HEK293 (cell line): ENCODE measurements around the gene BCL2.

ENCODE experiments used
- CTCF ChIA-PET: fragments of 350-600 bp; formaldehyde crosslinking; extraction: SDS; loops from one replicate; lab custom pipeline; 2021; ENCODE audit warnings: antibody characterized with exemption; lab: Yijun Ruan, JAX
- POLR2A ChIA-PET: fragments of 300-600 bp; formaldehyde crosslinking; extraction: SDS; loops from one replicate; lab custom pipeline; 2020; ENCODE audit warnings: antibody characterized with exemption, inconsistent platforms; lab: Yijun Ruan, JAX
- H3K27ac ChIP-seq: fragments of 200-500 bp; sonication (Bioruptor generic); 2 replicates; pipeline ENCODE4 v1.5.1; 2014; ENCODE audit warnings: low read depth, low read length, control low read depth, inconsistent platforms; ENCODE audit errors: extremely low read depth
- H3K36me3 ChIP-seq, 2 experiments: fragments of 200-500 bp in 1 of 2; sonication (Bioruptor generic) in 1 of 2; 1 replicate in 1 of 2; 2 replicates in 1 of 2; pipeline ENCODE4 v1.5.1; 2014 to 2017; ENCODE audit warnings: inconsistent platforms in 2 of 2, low read length in 2 of 2; ENCODE audit not compliant: control insufficient read depth in 2 of 2, insufficient read depth in 1 of 2
- H3K4me1 ChIP-seq: fragments of 200-500 bp; sonication (Bioruptor generic); 2 replicates; pipeline ENCODE4 v1.5.1; 2014; ENCODE audit warnings: mild to moderate bottlenecking, low read length, inconsistent platforms; ENCODE audit not compliant: control insufficient read depth, insufficient read depth
- H3K4me3 ChIP-seq: 2 replicates; pipeline ENCODE4 v1.5.1; 2011; ENCODE audit warnings: low read depth, mild to moderate bottlenecking, control low read depth, low read length, moderate library complexity
- H3K9me3 ChIP-seq: fragments of 200-500 bp; sonication (Bioruptor generic); 2 replicates; pipeline ENCODE4 v1.5.1; 2014; ENCODE audit warnings: low read depth, low read length, inconsistent platforms; ENCODE audit not compliant: control insufficient read depth, insufficient read depth
- GLI2 ChIP-seq: fragments of 450-650 bp; formaldehyde crosslinking; IDR thresholded peaks from 2 replicates; pipeline ENCODE4; 2017; ENCODE audit warnings: missing biosample characterization, missing genetic modification characterization, low read depth, borderline replicate concordance
- HOXD13 ChIP-seq: sonication (generic); formaldehyde crosslinking; IDR thresholded peaks from 2 replicates; pipeline ENCODE4 v1.8.0; 2022; ENCODE audit warnings: missing genetic modification reagents, borderline replicate concordance
- KLF10 ChIP-seq: fragments of 450-650 bp; IDR thresholded peaks from 2 replicates; pipeline ENCODE4 v1.5.1; 2018; ENCODE audit warnings: missing biosample characterization, mild to moderate bottlenecking, missing genetic modification characterization
- KLF16 ChIP-seq: fragments of 450-650 bp; formaldehyde crosslinking; IDR thresholded peaks from 2 replicates; pipeline ENCODE4 v1.5.1; 2017; ENCODE audit warnings: missing biosample characterization, missing genetic modification characterization
- ZBTB20 ChIP-seq: fragments of 450-650 bp; formaldehyde crosslinking; IDR thresholded peaks from 2 replicates; pipeline ENCODE4 v1.5.1; 2016; ENCODE audit warnings: missing biosample characterization, missing genetic modification characterization
- ZFP3 ChIP-seq: fragments of 450-650 bp; formaldehyde crosslinking; IDR thresholded peaks from 2 replicates; pipeline ENCODE4 v1.5.1; 2016; ENCODE audit warnings: low read depth, missing biosample characterization, missing genetic modification characterization
- ZNF24 ChIP-seq: fragments of 450-650 bp; formaldehyde crosslinking; IDR thresholded peaks from 2 replicates; pipeline ENCODE4 v1.5.1; 2016; ENCODE audit warnings: missing biosample characterization, missing genetic modification characterization
- ZNF37A ChIP-seq: fragments of 450-650 bp; IDR thresholded peaks from 2 replicates; pipeline ENCODE4 v1.5.1; 2018; ENCODE audit warnings: missing biosample characterization, missing genetic modification characterization
- ZNF394 ChIP-seq: fragments of 450-650 bp; formaldehyde crosslinking; IDR thresholded peaks from 2 replicates; pipeline ENCODE4 v1.5.1; 2016; ENCODE audit warnings: missing biosample characterization, missing genetic modification characterization, mild to moderate bottlenecking, moderate library complexity, borderline replicate concordance
- ZNF529 ChIP-seq: fragments of 450-650 bp; formaldehyde crosslinking; IDR thresholded peaks from 2 replicates; pipeline ENCODE4 v1.5.1; 2017; ENCODE audit warnings: missing genetic modification characterization, missing biosample characterization; ENCODE audit not compliant: insufficient replicate concordance
- ZNF747 ChIP-seq: fragments of 450-650 bp; formaldehyde crosslinking; IDR thresholded peaks from 2 replicates; pipeline ENCODE4 v1.5.1; 2016; ENCODE audit warnings: missing biosample characterization, missing genetic modification characterization
- ZNF76 ChIP-seq: fragments of 450-650 bp; formaldehyde crosslinking; IDR thresholded peaks from 2 replicates; pipeline ENCODE4; 2016; ENCODE audit warnings: low read depth, missing biosample characterization, missing genetic modification characterization, borderline replicate concordance
- ZNF843 ChIP-seq: fragments of 450-650 bp; formaldehyde crosslinking; IDR thresholded peaks from 2 replicates; pipeline ENCODE4 v1.5.1; 2016; ENCODE audit warnings: missing biosample characterization, missing genetic modification characterization
- ZSCAN30 ChIP-seq: fragments of 450-650 bp; IDR thresholded peaks from 2 replicates; pipeline ENCODE4 v1.5.1; 2018; ENCODE audit warnings: missing biosample characterization, mild to moderate bottlenecking, missing genetic modification characterization, moderate library complexity
- TF ChIP-seq, protein P1 (sequence below): fragments of 450-650 bp; formaldehyde crosslinking; IDR thresholded peaks from 2 replicates; pipeline ENCODE4 v1.5.1; 2017; ENCODE audit warnings: missing biosample characterization, missing genetic modification characterization
- TF ChIP-seq, protein P2 (sequence below): fragments of 450-650 bp; formaldehyde crosslinking; IDR thresholded peaks from 2 replicates; pipeline ENCODE4 v1.5.1; 2016; ENCODE audit warnings: missing biosample characterization, missing genetic modification characterization
- TF ChIP-seq, protein P3 (sequence below): fragments of 450-650 bp; formaldehyde crosslinking; IDR thresholded peaks from 2 replicates; pipeline ENCODE4 v1.5.1; 2016; ENCODE audit warnings: missing biosample characterization, missing genetic modification characterization
- TF ChIP-seq, protein P4 (sequence below): fragments of 450-650 bp; formaldehyde crosslinking; IDR thresholded peaks from 2 replicates; pipeline ENCODE4 v1.5.1; 2017; ENCODE audit warnings: missing biosample characterization, missing genetic modification characterization

The BCL2 gene

DNA sequence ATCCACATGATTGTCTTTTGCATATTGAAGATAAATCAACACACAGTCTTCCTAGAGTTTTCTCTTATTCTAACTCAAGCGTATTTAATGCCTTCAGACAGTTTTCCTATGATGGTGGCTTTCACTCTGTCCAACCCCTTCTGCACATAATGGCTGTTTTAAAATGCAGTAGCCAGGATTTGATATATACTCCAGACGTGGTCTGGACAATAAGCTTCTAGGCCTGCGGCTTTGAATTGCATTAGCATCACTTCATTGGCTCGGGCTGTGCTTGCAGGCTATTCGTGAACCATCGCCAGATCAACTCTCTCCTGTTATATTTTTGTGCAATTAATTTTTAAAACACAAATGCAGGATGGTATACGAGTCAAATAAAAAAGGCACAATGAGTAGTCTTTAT lies 235.3 kb downstream of the BCL2 start:
- ChIA-PET CTCF (interaction anchor here (0.5 kb wide), 1 partner anchor 8 kb away, joined by 3 read pairs; no protein-coding TSS in a partner anchor), POLR2A (no interaction called here)
- no peaks in the 10 kb centered on the region for H3K4me1 ChIP-seq
- no peak overlapping the region for H3K27ac ChIP-seq
- no peak overlapping the region for H3K4me3 ChIP-seq
- no peaks in the 10 kb centered on the region for H3K36me3 ChIP-seq
- no peak for TF ChIP-seq ZNF843 (tag by site-specific recombination)
- no peaks in the 10 kb centered on the region; the same call in 1 of the 2 replicates for H3K9me3 ChIP-seq

DNA sequence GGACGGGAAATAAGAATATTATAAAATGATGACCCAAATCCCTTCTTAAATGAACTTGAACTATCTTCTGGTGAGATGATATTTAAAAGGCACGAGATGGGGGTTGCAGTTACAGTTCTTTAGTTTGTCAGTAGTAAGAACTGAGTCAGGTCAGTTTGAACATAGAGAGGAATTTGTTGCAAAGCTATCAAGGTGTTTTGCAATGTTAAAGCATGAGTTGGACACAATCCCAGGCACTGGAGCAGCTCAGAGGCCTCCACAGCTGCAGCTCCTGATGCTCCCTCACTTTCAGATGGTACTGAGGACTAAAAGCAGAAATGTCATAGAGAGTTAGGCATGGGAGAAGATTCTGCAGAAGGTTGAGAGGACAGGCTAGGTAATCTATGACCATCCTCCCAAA lies 236.0 kb downstream of the BCL2 start:
- TF ChIP-seq GLI2 = no peak
- TF ChIP-seq, protein P1, sequence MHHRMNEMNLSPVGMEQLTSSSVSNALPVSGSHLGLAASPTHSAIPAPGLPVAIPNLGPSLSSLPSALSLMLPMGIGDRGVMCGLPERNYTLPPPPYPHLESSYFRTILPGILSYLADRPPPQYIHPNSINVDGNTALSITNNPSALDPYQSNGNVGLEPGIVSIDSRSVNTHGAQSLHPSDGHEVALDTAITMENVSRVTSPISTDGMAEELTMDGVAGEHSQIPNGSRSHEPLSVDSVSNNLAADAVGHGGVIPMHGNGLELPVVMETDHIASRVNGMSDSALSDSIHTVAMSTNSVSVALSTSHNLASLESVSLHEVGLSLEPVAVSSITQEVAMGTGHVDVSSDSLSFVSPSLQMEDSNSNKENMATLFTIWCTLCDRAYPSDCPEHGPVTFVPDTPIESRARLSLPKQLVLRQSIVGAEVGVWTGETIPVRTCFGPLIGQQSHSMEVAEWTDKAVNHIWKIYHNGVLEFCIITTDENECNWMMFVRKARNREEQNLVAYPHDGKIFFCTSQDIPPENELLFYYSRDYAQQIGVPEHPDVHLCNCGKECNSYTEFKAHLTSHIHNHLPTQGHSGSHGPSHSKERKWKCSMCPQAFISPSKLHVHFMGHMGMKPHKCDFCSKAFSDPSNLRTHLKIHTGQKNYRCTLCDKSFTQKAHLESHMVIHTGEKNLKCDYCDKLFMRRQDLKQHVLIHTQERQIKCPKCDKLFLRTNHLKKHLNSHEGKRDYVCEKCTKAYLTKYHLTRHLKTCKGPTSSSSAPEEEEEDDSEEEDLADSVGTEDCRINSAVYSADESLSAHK (tag by site-specific recombination) = no peak
- TF ChIP-seq ZNF747 (tag by site-specific recombination) = no peak
- no peak for TF ChIP-seq ZBTB20 (tag by site-specific recombination)
- TF ChIP-seq, protein P2, sequence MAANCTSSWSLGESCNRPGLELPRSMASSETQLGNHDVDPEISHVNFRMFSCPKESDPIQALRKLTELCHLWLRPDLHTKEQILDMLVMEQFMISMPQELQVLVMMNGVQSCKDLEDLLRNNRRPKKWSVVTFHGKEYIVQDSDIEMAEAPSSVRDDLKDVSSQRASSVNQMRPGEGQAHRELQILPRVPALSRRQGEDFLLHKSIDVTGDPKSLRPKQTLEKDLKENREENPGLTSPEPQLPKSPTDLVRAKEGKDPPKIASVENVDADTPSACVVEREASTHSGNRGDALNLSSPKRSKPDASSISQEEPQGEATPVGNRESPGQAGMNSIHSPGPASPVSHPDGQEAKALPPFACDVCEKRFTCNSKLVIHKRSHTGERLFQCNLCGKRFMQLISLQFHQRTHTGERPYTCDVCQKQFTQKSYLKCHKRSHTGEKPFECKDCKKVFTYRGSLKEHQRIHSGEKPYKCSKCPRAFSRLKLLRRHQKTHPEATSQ (tag by site-specific recombination) = no peak
- TF ChIP-seq ZNF394 (tag by site-specific recombination) = no peak
- TF ChIP-seq ZNF76 (tag by site-specific recombination) = no peak
- no peak for TF ChIP-seq ZFP3 (tag by site-specific recombination)
- TF ChIP-seq ZNF24 (tag by site-specific recombination) = no peak
- TF ChIP-seq KLF16 (tag by site-specific recombination) = no peak
- TF ChIP-seq, protein P3, sequence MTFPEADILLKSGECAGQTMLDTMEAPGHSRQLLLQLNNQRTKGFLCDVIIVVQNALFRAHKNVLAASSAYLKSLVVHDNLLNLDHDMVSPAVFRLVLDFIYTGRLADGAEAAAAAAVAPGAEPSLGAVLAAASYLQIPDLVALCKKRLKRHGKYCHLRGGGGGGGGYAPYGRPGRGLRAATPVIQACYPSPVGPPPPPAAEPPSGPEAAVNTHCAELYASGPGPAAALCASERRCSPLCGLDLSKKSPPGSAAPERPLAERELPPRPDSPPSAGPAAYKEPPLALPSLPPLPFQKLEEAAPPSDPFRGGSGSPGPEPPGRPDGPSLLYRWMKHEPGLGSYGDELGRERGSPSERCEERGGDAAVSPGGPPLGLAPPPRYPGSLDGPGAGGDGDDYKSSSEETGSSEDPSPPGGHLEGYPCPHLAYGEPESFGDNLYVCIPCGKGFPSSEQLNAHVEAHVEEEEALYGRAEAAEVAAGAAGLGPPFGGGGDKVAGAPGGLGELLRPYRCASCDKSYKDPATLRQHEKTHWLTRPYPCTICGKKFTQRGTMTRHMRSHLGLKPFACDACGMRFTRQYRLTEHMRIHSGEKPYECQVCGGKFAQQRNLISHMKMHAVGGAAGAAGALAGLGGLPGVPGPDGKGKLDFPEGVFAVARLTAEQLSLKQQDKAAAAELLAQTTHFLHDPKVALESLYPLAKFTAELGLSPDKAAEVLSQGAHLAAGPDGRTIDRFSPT (tag by site-specific recombination) = no peak
- TF ChIP-seq, protein P4, sequence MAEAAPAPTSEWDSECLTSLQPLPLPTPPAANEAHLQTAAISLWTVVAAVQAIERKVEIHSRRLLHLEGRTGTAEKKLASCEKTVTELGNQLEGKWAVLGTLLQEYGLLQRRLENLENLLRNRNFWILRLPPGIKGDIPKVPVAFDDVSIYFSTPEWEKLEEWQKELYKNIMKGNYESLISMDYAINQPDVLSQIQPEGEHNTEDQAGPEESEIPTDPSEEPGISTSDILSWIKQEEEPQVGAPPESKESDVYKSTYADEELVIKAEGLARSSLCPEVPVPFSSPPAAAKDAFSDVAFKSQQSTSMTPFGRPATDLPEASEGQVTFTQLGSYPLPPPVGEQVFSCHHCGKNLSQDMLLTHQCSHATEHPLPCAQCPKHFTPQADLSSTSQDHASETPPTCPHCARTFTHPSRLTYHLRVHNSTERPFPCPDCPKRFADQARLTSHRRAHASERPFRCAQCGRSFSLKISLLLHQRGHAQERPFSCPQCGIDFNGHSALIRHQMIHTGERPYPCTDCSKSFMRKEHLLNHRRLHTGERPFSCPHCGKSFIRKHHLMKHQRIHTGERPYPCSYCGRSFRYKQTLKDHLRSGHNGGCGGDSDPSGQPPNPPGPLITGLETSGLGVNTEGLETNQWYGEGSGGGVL (tag by site-specific recombination) = no peak
- no peak for TF ChIP-seq KLF10 (tag by site-specific recombination)
- no peak for TF ChIP-seq ZSCAN30 (tag by site-specific recombination)
- TF ChIP-seq ZNF37A (tag by site-specific recombination) = no peak
- TF ChIP-seq ZNF529 (tag by site-specific recombination) = no peak
- TF ChIP-seq HOXD13 (CRISPR knock-in tag) = no peak
- ChIA-PET POLR2A (no interaction called here), CTCF (interaction anchor here (0.5 to 0.7 kb wide), 2 partner anchors 8 to 424 kb away, joined by 3 read pairs; no protein-coding TSS in a partner anchor)
- Histone ChIP-seq H3K4me3 (no peak overlapping the region), H3K36me3 (no peaks in the 10 kb centered on the region), H3K9me3 (no peaks in the 10 kb centered on the region; the same call in 1 of the 2 replicates), H3K27ac (no peak overlapping the region), H3K4me1 (no peaks in the 10 kb centered on the region)
